Fibroblast of lung (primary cell): ENCODE measurements around the gene HDAC4. TPM values are rescaled to one million over a fixed set of nuclear protein-coding genes. Genes with fewer than 3 reads are reported as not detected.

ENCODE experiments used
- DNase-seq, 2 donors: peaks; one replicate each; pipeline versions ENCODE4 v3.0.0 to v3.0.0-alpha.2; 2010; ENCODE audit warnings: low read depth in 2 of 2
- H2AFZ ChIP-seq: 2 replicates; pipeline ENCODE4 v1.5.1; 2012; ENCODE audit warnings: low read length, control low read depth, inconsistent platforms
- H3K27ac ChIP-seq: 2 replicates; pipeline ENCODE4 v1.5.1; 2011; ENCODE audit warnings: low read length, control low read depth; ENCODE audit not compliant: insufficient read depth
- H3K27me3 ChIP-seq: 2 replicates; pipeline ENCODE4 v1.5.1; 2011; ENCODE audit warnings: mild to moderate bottlenecking, low read length; ENCODE audit not compliant: control insufficient read depth, insufficient read depth
- H3K36me3 ChIP-seq: 2 replicates; pipeline ENCODE4 v1.5.1; 2011; ENCODE audit warnings: low read length; ENCODE audit not compliant: control insufficient read depth, insufficient read depth
- H3K4me1 ChIP-seq: 2 replicates; pipeline ENCODE4 v1.5.1; 2011; ENCODE audit warnings: low read length; ENCODE audit not compliant: control insufficient read depth, insufficient read depth; ENCODE audit errors: extremely low read depth
- H3K4me2 ChIP-seq: 2 replicates; pipeline ENCODE4 v1.5.1; 2011; ENCODE audit warnings: low read length, control low read depth; ENCODE audit not compliant: insufficient read depth; ENCODE audit errors: extremely low read depth
- H3K4me3 ChIP-seq, 4 experiments: fragments of 200-600 bp in 1 of 4; sonication (generic) in 1 of 4; replicated peaks in 1 of 4; 2 replicates each; pipeline ENCODE4 v1.5.1; 2011 to 2016; ENCODE audit warnings: low read length in 4 of 4, low read depth in 3 of 4, mild to moderate bottlenecking in 3 of 4, control low read depth in 2 of 4, inconsistent platforms in 1 of 4, mixed read lengths in 1 of 4; ENCODE audit not compliant: insufficient read depth in 1 of 4; ENCODE audit errors: control extremely low read depth in 1 of 4
- H3K79me2 ChIP-seq: 2 replicates; pipeline ENCODE4 v1.5.1; 2012; ENCODE audit warnings: mild to moderate bottlenecking, low read length, inconsistent platforms; ENCODE audit not compliant: control insufficient read depth, insufficient read depth
- H3K9ac ChIP-seq: 2 replicates; pipeline ENCODE4 v1.5.1; 2011; ENCODE audit warnings: mild to moderate bottlenecking, low read length, control low read depth; ENCODE audit not compliant: insufficient read depth
- H3K9me3 ChIP-seq: 2 replicates; pipeline ENCODE4 v1.5.1; 2012; ENCODE audit warnings: low read depth, low read length; ENCODE audit not compliant: control insufficient read depth, insufficient read depth
- H4K20me1 ChIP-seq: 2 replicates; pipeline ENCODE4 v1.5.1; 2011; ENCODE audit warnings: low read length; ENCODE audit not compliant: control insufficient read depth, insufficient read depth; ENCODE audit errors: extremely low read depth
- EZH2 ChIP-seq: IDR thresholded peaks from 2 replicates; pipeline ENCODE4 v1.5.1; 2012; ENCODE audit warnings: low read length, control low read depth, mild to moderate bottlenecking; ENCODE audit errors: missing control alignments
- polyA plus RNA-seq, 2 donors: library from polyadenylated mRNA; depleted of rRNA in 1 of 2; stranded (reverse) in 1 of 2; unstranded in 1 of 2; fragments of >200 nt; gene quantifications; 2 replicates each; pipeline ENCODE4 v1.2.1, GENCODE V29; 2011 to 2012; ENCODE audit warnings: missing spikeins in 1 of 2
- total RNA-seq: library from RNA; depleted of rRNA; stranded (reverse); fragments of >200 nt; gene quantifications from 2 replicates; pipeline ENCODE4 v1.2.1, GENCODE V29; 2014
- TF ChIP-seq, protein P1 (sequence below), 2 donors: IDR thresholded peaks in 1 of 2; conservative IDR thresholded peaks in 1 of 2; 1 replicate in 1 of 2; 2 replicates in 1 of 2; pipeline ENCODE4 v1.5.1; 2011 to 2012; ENCODE audit warnings: low read length in 2 of 2, control low read depth in 1 of 2, inconsistent platforms in 1 of 2, low read depth in 1 of 2, mild to moderate bottlenecking in 1 of 2

The HDAC4 gene
- total and polyA plus RNA-seq, 2 donors (not counting 1 experiment from before 2014, with no cell fraction given), result 7.4 to 19.8 TPM

DNA sequence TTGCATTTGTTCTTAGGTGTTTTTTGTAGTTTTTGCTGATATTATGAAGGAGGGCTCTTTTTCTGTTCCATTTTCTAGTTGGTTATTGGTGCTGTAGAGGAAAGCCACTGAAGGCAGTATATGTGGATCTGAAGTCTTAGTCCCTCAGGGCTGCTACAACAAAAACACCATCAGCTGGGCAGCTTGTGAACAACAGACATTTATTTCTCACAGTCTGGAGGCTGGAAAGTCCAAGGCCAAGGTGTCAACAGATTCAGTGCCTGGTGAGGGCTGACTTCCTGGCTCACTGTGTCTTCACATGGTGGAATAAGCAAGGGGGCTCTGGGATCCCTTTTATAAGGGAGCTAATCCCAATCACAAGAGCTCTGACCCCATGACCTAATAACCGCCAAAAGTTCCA is 31.4 kb upstream of the HDAC4 start:
- H3K27me3 ChIP-seq, result no peaks in the 10 kb centered on the region
- no peaks in the 10 kb centered on the region for H3K9me3 ChIP-seq
- no peak for DNase-seq
- H3K36me3 ChIP-seq, result no peaks in the 10 kb centered on the region
- H2AFZ ChIP-seq, result no peak overlapping the region
- H3K4me2 ChIP-seq, result no peak overlapping the region
- no peak overlapping the region for H3K9ac ChIP-seq
- H3K79me2 ChIP-seq, result no peaks in the 10 kb centered on the region
- no peak for TF ChIP-seq EZH2
- TF ChIP-seq, protein P1, sequence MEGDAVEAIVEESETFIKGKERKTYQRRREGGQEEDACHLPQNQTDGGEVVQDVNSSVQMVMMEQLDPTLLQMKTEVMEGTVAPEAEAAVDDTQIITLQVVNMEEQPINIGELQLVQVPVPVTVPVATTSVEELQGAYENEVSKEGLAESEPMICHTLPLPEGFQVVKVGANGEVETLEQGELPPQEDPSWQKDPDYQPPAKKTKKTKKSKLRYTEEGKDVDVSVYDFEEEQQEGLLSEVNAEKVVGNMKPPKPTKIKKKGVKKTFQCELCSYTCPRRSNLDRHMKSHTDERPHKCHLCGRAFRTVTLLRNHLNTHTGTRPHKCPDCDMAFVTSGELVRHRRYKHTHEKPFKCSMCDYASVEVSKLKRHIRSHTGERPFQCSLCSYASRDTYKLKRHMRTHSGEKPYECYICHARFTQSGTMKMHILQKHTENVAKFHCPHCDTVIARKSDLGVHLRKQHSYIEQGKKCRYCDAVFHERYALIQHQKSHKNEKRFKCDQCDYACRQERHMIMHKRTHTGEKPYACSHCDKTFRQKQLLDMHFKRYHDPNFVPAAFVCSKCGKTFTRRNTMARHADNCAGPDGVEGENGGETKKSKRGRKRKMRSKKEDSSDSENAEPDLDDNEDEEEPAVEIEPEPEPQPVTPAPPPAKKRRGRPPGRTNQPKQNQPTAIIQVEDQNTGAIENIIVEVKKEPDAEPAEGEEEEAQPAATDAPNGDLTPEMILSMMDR (conservative IDR thresholded peaks at IDR 0.05 in 1 of 2, IDR thresholded peaks at IDR 0.05 in 1 of 2; ENCODE audit: low read depth in 1 of 2, low read length in 2 of 2), result no peak
- no peak overlapping the region for H3K27ac ChIP-seq
- no peak overlapping the region for H3K4me3 ChIP-seq
- H3K4me1 ChIP-seq, result no peaks in the 10 kb centered on the region
- H4K20me1 ChIP-seq, result no peaks in the 10 kb centered on the region

DNA sequence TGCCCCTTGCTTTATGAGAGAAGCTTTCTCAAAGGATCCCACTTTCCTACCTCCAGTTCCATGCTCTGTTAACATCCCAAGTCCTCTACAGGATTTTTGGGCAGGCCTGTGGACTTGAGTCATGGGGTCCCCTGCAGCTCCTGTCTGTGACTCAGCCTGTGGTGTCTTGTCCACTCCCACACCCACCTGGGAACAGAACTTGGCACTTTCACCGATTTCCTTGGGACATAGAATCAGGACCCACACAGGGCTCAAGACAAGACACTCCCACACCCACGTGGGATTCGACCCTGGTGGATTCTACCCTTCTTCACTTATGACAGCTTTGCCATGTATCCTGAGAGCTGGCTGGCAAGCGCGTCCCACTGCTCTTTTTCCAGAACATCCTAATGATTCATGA is 30.7 kb upstream of the HDAC4 start:
- Histone ChIP-seq H4K20me1 (no peaks in the 10 kb centered on the region), H3K79me2 (no peaks in the 10 kb centered on the region)

DNA sequence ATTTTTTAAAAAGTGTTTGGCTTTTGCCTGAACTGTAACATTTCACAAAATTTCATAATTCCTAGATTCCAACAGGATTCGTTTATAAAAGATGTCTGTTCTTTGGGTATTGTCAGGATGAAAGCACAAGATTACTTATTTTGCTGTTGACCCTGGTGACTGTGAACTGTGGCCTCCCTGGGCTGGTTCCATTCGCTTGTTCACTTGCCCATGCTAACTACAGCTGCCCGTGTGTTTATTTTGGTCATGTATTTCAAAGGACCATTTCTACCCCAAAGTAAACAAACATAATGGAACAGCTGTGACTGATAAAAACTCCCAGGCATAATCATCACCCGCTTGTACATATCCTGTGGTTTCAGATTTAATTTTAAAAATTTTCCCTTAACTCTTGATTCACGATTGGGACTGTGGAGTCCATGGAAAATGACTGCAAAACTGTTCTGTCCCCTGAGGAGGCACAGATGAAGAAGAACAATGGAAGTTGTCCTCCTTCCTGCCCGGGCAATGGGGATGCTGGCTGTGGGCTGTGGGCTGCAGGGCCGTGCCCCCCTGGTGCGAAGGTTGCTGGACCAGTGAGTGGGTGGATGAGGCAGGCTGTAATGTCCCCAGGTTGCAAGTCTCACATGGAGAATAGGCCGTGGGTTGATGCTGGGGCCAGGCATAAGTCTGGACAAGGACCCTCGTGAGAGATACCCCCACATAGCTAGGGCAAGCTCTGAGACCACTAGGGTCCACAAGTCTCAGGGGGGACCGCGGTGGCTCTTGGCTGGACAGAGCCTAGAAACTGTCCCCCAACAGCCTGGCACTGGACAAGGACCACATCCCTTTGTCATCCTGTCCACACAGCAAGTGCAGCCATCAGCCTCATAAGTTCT is 28.9 kb upstream of the HDAC4 start:
- Histone ChIP-seq H3K9me3 (no peaks in the 10 kb centered on the region), H2AFZ (no peak overlapping the region), H3K4me3 (no peak overlapping the region), H3K79me2 (no peaks in the 10 kb centered on the region), H3K27ac (no peak overlapping the region), H3K36me3 (no peaks in the 10 kb centered on the region), H3K9ac (no peak overlapping the region), H3K4me2 (no peak overlapping the region), H4K20me1 (no peaks in the 10 kb centered on the region), H3K27me3 (peaks cover 5% of the 10 kb centered on the region), H3K4me1 (no peaks in the 10 kb centered on the region)
- TF ChIP-seq EZH2, result no peak
- TF ChIP-seq, protein P1 (conservative IDR thresholded peaks at IDR 0.05 in 1 of 2, IDR thresholded peaks at IDR 0.05 in 1 of 2; ENCODE audit: low read depth in 1 of 2, low read length in 2 of 2), result no peak
- peak in 1 of 2 donors; percentile 93 for DNase-seq

More for the DNA sequence above, 30.7 kb upstream of the HDAC4 start:
- TF ChIP-seq EZH2, result no peak
- TF ChIP-seq, protein P1 (conservative IDR thresholded peaks at IDR 0.05 in 1 of 2, IDR thresholded peaks at IDR 0.05 in 1 of 2; ENCODE audit: low read depth in 1 of 2, low read length in 2 of 2), result no peak
- no peak overlapping the region for H3K4me2 ChIP-seq
- no peak overlapping the region for H2AFZ ChIP-seq
- H3K4me1 ChIP-seq, result no peaks in the 10 kb centered on the region
- no peaks in the 10 kb centered on the region for H3K36me3 ChIP-seq
- H3K27me3 ChIP-seq, result peaks cover 2% of the 10 kb centered on the region
- H3K9ac ChIP-seq, result no peak overlapping the region
- H3K9me3 ChIP-seq, result no peaks in the 10 kb centered on the region
- H3K27ac ChIP-seq, result no peak overlapping the region
- no peak overlapping the region for H3K4me3 ChIP-seq
- no peak for DNase-seq
